Measurements from ENCODE around the gene MBP.
"Not testable (repeated sequence)": the region's sequence is repeated elsewhere in the genome, so short reads cannot be mapped to it uniquely, and the experiment has no call there.

MBP gene

GRCh38 chr18:77030201-77030600, 102.4 kb downstream of the MBP start:
- DNase-seq (ENCODE audit: low read depth) = no peak
- no peak overlapping the region for H3K4me3 ChIP-seq (ENCODE audit: low read length)
- TF ChIP-seq, protein P1, sequence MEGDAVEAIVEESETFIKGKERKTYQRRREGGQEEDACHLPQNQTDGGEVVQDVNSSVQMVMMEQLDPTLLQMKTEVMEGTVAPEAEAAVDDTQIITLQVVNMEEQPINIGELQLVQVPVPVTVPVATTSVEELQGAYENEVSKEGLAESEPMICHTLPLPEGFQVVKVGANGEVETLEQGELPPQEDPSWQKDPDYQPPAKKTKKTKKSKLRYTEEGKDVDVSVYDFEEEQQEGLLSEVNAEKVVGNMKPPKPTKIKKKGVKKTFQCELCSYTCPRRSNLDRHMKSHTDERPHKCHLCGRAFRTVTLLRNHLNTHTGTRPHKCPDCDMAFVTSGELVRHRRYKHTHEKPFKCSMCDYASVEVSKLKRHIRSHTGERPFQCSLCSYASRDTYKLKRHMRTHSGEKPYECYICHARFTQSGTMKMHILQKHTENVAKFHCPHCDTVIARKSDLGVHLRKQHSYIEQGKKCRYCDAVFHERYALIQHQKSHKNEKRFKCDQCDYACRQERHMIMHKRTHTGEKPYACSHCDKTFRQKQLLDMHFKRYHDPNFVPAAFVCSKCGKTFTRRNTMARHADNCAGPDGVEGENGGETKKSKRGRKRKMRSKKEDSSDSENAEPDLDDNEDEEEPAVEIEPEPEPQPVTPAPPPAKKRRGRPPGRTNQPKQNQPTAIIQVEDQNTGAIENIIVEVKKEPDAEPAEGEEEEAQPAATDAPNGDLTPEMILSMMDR (conservative IDR thresholded peaks at IDR 0.05; ENCODE audit: low read depth, low read length) = no peak

- no peak overlapping the region for H3K4me3 ChIP-seq (ENCODE audit: low read length)
- TF ChIP-seq, protein P1 (conservative IDR thresholded peaks at IDR 0.05; ENCODE audit: low read depth, low read length) = no peak
- no peak for DNase-seq (ENCODE audit: low read depth)
Measured at GRCh38 chr18:77025831-77026363, 106.7 kb downstream of the MBP start.

- no peak for DNase-seq (ENCODE audit: low read depth)
- TF ChIP-seq, protein P1 (conservative IDR thresholded peaks at IDR 0.05; ENCODE audit: low read depth, low read length) = no peak
- no peak overlapping the region for H3K4me3 ChIP-seq (ENCODE audit: low read length)
Measured at GRCh38 chr18:77025123-77025522, 107.5 kb downstream of the MBP start.

DNA sequence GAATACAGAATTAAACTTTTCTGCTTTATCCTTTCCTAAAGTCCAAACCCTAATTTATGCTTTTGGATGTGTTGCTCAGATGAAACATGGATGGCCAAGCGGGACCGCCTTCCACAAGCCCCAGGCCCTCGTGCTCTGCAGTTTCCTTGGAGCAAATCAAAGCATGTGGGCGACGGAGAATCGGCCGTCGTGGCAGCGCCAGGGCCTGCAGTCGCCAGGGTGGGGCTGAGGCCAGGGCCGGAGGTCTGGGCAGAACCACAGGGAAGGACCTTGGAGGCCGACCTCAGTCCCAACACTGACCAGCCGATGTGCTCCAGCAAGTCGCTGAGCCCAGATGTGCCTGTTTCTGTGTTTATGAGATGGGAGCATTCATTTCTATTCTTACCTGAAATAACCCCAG, 108.1 kb downstream of the MBP start:
- TF ChIP-seq, protein P1 (conservative IDR thresholded peaks at IDR 0.05; ENCODE audit: low read depth, low read length) = no peak
- no peak for DNase-seq (ENCODE audit: low read depth)

GRCh38 chr18:77023102-77023782, 109.3 kb downstream of the MBP start:
- TF ChIP-seq, protein P1 (conservative IDR thresholded peaks at IDR 0.05; ENCODE audit: low read depth, low read length) = no peak
- H3K4me3 ChIP-seq (ENCODE audit: low read length) = no peak overlapping the region
- DNase-seq (ENCODE audit: low read depth) = no peak

More for the DNA sequence above, 108.1 kb downstream of the MBP start:
- no peak overlapping the region for H3K4me3 ChIP-seq (ENCODE audit: low read length)

- no peak overlapping the region for H3K4me3 ChIP-seq (ENCODE audit: low read length)
- TF ChIP-seq, protein P1 (conservative IDR thresholded peaks at IDR 0.05; ENCODE audit: low read depth, low read length) = no peak
- no peak for DNase-seq (ENCODE audit: low read depth)
Measured at GRCh38 chr18:77022556-77022955, 110.0 kb downstream of the MBP start.

- TF ChIP-seq, protein P1 (conservative IDR thresholded peaks at IDR 0.05; ENCODE audit: low read depth, low read length) = no peak
- no peak overlapping the region for H3K4me3 ChIP-seq (ENCODE audit: low read length)
- no peak for DNase-seq (ENCODE audit: low read depth)
Measured at GRCh38 chr18:77022116-77022515, 110.5 kb downstream of the MBP start.

DNA sequence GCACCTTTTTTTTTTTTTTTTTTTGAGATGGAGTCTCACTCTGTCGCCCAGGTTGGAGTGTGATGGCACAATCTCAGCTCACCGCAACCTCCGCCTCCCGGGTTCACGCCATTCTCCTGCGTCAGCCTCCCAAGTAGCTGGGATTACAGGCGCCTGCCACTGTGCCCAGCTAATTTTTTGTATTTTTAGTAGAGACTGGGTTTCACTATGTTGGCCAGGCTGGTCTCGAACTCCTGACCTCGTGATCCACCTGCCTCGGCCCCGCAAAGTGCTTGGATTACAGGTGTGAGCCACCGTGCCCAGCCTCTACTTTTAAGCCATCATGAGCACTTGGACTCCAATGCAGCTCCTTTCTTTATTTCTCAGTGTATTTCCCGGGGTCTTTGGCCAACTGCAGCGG, 111.1 kb downstream of the MBP start:
- H3K4me3 ChIP-seq (ENCODE audit: low read length); DNase-seq (ENCODE audit: low read depth): not testable (repeated sequence)
